Measurements from ENCODE around the gene CYP3A7. TPM values are rescaled to one million over a fixed set of nuclear protein-coding genes. Genes with fewer than 3 reads are reported as not detected.

The CYP3A7 gene
- total RNA-seq, result not detected in 2 replicates

GRCh38 chr7:99734987-99735386, at the start of gene CYP3A7:
CYP3A7 (minus strand) TSS chr7:99735196; CDS start chr7:99735093, 103 bp downstream.
- Histone ChIP-seq H3K36me3 (ENCODE audit: control insufficient read depth, insufficient read depth, low read length) (no peaks in the 10 kb centered on the region), H3K4me3 (ENCODE audit: low read depth, low read length) (no peak within 1 kb of the TSS), H3K27me3 (ENCODE audit: control insufficient read depth, insufficient read depth, low read length) (no peaks in the 10 kb centered on the region)
- no peak for DNase-seq (ENCODE audit: low read depth)
- no peak for TF ChIP-seq CTCF (IDR thresholded peaks at IDR 0.05; ENCODE audit: insufficient read depth, low read length, poor library complexity, severe bottlenecking)

GRCh38 chr7:99784007-99784406, 49.0 kb upstream of the CYP3A7 start, which contains the start of gene CYP3A4:
CYP3A4 (minus strand) TSS chr7:99784184; CDS start chr7:99784081, 103 bp downstream.
- no peak for DNase-seq (ENCODE audit: low read depth)
- no peak for TF ChIP-seq CTCF (IDR thresholded peaks at IDR 0.05; ENCODE audit: insufficient read depth, low read length, poor library complexity, severe bottlenecking)
- Histone ChIP-seq H3K36me3 (ENCODE audit: control insufficient read depth, insufficient read depth, low read length) (no peaks in the 10 kb centered on the region), H3K4me3 (ENCODE audit: low read depth, low read length) (no peak within 1 kb of the TSS), H3K27me3 (ENCODE audit: control insufficient read depth, insufficient read depth, low read length) (no peaks in the 10 kb centered on the region)

GRCh38 chr7:99782012-99782953, 47.3 kb upstream of the CYP3A7 start:
- TF ChIP-seq CTCF (IDR thresholded peaks at IDR 0.05; ENCODE audit: insufficient read depth, low read length, poor library complexity, severe bottlenecking), result no peak
- Histone ChIP-seq H3K4me3 (ENCODE audit: low read depth, low read length) (no peak overlapping the region), H3K27me3 (ENCODE audit: control insufficient read depth, insufficient read depth, low read length) (no peaks in the 10 kb centered on the region), H3K36me3 (ENCODE audit: control insufficient read depth, insufficient read depth, low read length) (no peaks in the 10 kb centered on the region)
- DNase-seq (ENCODE audit: low read depth), result no peak

- no peak for TF ChIP-seq CTCF (IDR thresholded peaks at IDR 0.05; ENCODE audit: insufficient read depth, low read length, poor library complexity, severe bottlenecking)
- no peak overlapping the region for H3K4me3 ChIP-seq (ENCODE audit: low read depth, low read length)
- H3K27me3 ChIP-seq (ENCODE audit: control insufficient read depth, insufficient read depth, low read length), result no peaks in the 10 kb centered on the region
- H3K36me3 ChIP-seq (ENCODE audit: control insufficient read depth, insufficient read depth, low read length), result no peaks in the 10 kb centered on the region
- DNase-seq (ENCODE audit: low read depth), result no peak
These were observed 45.6 kb upstream of the CYP3A7 start for GRCh38 chr7:99780588-99780987.

DNA sequence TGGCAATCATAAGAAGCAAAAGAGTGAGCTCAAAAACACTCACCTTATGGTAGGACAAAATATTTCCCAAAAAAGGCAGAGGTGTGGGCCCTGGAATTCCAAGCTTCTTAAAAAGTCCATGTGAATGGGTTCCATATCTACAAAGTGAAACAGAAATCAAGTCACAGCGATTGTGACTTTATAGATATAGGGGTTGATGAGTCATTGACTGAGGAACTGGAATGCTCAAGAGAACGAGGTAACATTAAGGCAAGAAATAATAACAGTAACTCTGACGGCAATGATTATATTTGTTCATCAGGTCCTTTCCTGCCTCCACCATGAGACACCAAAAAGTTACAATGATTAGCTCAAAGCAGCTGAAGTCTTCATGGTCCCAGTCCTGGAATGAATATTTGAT, 45.0 kb upstream of the CYP3A7 start:
- H3K27me3 ChIP-seq (ENCODE audit: control insufficient read depth, insufficient read depth, low read length), result no peaks in the 10 kb centered on the region
- H3K36me3 ChIP-seq (ENCODE audit: control insufficient read depth, insufficient read depth, low read length), result no peaks in the 10 kb centered on the region
- DNase-seq (ENCODE audit: low read depth), result no peak
- H3K4me3 ChIP-seq (ENCODE audit: low read depth, low read length), result no peak overlapping the region
- no peak for TF ChIP-seq CTCF (IDR thresholded peaks at IDR 0.05; ENCODE audit: insufficient read depth, low read length, poor library complexity, severe bottlenecking)
